GM20431 (cell line): ENCODE results near the gene PADI2.

Source experiments
- in situ Hi-C: fragments of 300-500 bp; cut with MseI, MboI; formaldehyde crosslinking; loops from one replicate; pipeline ENCODE4 v1.15.0; 2020; ENCODE audit warnings: low sequenced_read_pairs; ENCODE audit not compliant: unreplicated experiment

Gene PADI2

GRCh38 chr1:17033481-17033880 lies 85.8 kb downstream of the PADI2 start:
- in situ Hi-C loops, result no loop called here

- in situ Hi-C loops, result no loop called here
Measured at GRCh38 chr1:17032741-17033140, 86.5 kb downstream of the PADI2 start.

GRCh38 chr1:17031436-17031835 lies 87.8 kb downstream of the PADI2 start:
- in situ Hi-C loops, result no loop called here

- in situ Hi-C loops, result no loop called here
Measured at GRCh38 chr1:17030206-17030605, 89.0 kb downstream of the PADI2 start.

- in situ Hi-C loops, result loop anchor here (10.0 kb wide), 1 partner anchor 74 kb away; no protein-coding TSS in a partner anchor
Measured at GRCh38 chr1:17028662-17029188, 90.5 kb downstream of the PADI2 start.

GRCh38 chr1:17027900-17028299 lies 91.4 kb downstream of the PADI2 start:
- in situ Hi-C loops, result loop anchor here (10.0 kb wide), 1 partner anchor 73 kb away; no protein-coding TSS in a partner anchor

GRCh38 chr1:17027403-17027802 lies 91.8 kb downstream of the PADI2 start:
- in situ Hi-C loops, result loop anchor here (10.0 kb wide), 1 partner anchor 73 kb away; no protein-coding TSS in a partner anchor

GRCh38 chr1:17024721-17025120 lies 94.5 kb downstream of the PADI2 start:
- in situ Hi-C loops, result loop anchor here (10.0 kb wide), 1 partner anchor 70 kb away; no protein-coding TSS in a partner anchor

GRCh38 chr1:17023573-17023972 lies 95.7 kb downstream of the PADI2 start:
- in situ Hi-C loops, result loop anchor here (10.0 kb wide), 1 partner anchor 69 kb away; no protein-coding TSS in a partner anchor

GRCh38 chr1:17023102-17023501 lies 96.1 kb downstream of the PADI2 start:
- in situ Hi-C loops, result loop anchor here (10.0 kb wide), 1 partner anchor 68 kb away; no protein-coding TSS in a partner anchor

GRCh38 chr1:17021896-17022295 lies 97.4 kb downstream of the PADI2 start:
- in situ Hi-C loops, result loop anchor here (10.0 kb wide), 1 partner anchor 67 kb away; no protein-coding TSS in a partner anchor

GRCh38 chr1:17020502-17020901 lies 98.7 kb downstream of the PADI2 start:
- in situ Hi-C loops, result loop anchor here (10.0 kb wide), 1 partner anchor 66 kb away; no protein-coding TSS in a partner anchor

- in situ Hi-C loops, result no loop called here
Measured at GRCh38 chr1:17018849-17019248, 100.4 kb downstream of the PADI2 start.

GRCh38 chr1:17017435-17017834 lies 101.8 kb downstream of the PADI2 start:
- in situ Hi-C loops, result no loop called here
